PC-9 (cell line): ENCODE data around the gene CCDC24.

Experiments
- EZH2 ChIP-seq: fragments of 200-600 bp; sonication (generic); IDR thresholded peaks from 2 replicates; pipeline ENCODE4 v1.8.0; 2017; ENCODE audit warnings: antibody characterized with exemption, low read depth
- TF ChIP-seq, protein P1 (sequence below): fragments of 200-600 bp; sonication (generic); conservative IDR thresholded peaks from 2 replicates; pipeline ENCODE4 v1.6.1; 2017; ENCODE audit warnings: mixed run types, antibody characterized with exemption, mild to moderate bottlenecking, moderate library complexity

DNA sequence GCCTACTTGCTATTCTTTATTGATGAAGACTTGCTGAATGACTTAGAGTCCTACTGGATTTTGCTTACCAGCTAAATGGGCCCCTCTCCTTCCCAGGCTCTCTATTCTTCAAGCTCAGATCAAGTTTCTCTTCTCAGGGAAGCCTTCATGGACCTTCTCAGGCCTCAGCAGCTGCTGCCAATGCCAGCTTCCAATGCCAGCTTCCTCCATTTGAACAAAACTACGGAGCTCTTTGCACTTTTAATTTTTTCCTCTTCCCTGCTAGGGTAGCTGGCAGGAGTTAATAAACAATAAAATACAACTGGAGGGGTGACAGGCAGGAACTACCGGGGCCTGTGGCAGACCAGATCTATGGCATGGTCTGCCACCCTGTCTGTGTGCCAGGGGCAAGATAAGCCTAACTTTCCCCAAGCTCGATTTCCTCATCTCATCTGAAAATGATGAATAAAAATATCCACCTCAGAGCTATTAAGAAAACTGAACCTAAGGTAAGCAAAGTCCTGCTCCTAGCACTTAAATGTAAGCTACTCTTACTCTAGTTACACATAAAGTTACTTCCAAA is 45.6 kb upstream of the CCDC24 start:
- TF ChIP-seq, protein P1, sequence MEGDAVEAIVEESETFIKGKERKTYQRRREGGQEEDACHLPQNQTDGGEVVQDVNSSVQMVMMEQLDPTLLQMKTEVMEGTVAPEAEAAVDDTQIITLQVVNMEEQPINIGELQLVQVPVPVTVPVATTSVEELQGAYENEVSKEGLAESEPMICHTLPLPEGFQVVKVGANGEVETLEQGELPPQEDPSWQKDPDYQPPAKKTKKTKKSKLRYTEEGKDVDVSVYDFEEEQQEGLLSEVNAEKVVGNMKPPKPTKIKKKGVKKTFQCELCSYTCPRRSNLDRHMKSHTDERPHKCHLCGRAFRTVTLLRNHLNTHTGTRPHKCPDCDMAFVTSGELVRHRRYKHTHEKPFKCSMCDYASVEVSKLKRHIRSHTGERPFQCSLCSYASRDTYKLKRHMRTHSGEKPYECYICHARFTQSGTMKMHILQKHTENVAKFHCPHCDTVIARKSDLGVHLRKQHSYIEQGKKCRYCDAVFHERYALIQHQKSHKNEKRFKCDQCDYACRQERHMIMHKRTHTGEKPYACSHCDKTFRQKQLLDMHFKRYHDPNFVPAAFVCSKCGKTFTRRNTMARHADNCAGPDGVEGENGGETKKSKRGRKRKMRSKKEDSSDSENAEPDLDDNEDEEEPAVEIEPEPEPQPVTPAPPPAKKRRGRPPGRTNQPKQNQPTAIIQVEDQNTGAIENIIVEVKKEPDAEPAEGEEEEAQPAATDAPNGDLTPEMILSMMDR, result no peak
- no peak for TF ChIP-seq EZH2
